Mammary epithelial cell (primary cell): Measurements from ENCODE around the gene TP53TG5.

ENCODE experiments used
- EZH2 ChIP-seq: IDR thresholded peaks from 2 replicates; pipeline ENCODE4 v1.6.1; 2012; ENCODE audit warnings: low read length, inconsistent platforms, borderline replicate concordance
- TF ChIP-seq, protein P1 (sequence below), 2 donors: IDR thresholded peaks in 1 of 2; conservative IDR thresholded peaks in 1 of 2; 2 replicates each; pipeline ENCODE4 v1.5.1; 2011 to 2012; ENCODE audit warnings: inconsistent platforms in 2 of 2, low read length in 2 of 2, mild to moderate bottlenecking in 2 of 2, control low read depth in 1 of 2, low read depth in 1 of 2; ENCODE audit not compliant: insufficient read depth in 1 of 2; ENCODE audit errors: extremely low read depth in 1 of 2

DNA sequence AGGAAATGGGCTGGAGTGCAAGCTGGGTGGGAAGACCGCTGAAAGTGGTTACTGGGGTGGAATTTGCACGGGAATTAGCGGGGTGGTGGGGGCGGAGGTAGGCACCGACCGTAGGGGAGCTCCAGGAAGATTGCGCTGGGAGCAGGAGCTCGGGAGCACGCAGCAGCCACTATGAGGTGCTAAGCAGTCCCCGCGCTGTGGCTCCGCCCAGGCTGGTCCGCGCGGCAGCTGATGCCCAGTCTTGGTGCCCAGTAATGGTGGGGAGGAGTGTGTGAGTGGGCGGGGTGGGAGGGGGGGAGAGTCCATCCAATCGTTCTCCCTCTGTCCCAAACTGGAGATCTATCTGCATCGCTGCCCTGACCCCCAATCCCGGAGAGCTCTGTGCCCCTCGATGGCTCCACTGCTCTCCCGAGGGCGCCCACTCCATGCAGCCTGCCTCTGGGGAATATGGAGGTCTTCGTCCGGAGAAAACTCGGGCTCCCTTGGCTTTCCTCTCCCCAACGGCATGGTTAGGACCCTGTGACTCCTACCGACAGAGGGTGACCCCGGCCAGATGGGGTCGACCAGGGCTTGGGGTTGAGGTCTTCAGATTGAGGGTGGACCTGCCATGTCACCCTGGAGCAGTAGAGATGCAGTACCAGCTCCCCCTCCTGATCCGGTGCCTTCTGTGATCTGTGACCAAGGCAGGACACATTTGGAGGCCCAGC, 5.3 kb downstream of the TP53TG5 start:
- TF ChIP-seq, protein P1, sequence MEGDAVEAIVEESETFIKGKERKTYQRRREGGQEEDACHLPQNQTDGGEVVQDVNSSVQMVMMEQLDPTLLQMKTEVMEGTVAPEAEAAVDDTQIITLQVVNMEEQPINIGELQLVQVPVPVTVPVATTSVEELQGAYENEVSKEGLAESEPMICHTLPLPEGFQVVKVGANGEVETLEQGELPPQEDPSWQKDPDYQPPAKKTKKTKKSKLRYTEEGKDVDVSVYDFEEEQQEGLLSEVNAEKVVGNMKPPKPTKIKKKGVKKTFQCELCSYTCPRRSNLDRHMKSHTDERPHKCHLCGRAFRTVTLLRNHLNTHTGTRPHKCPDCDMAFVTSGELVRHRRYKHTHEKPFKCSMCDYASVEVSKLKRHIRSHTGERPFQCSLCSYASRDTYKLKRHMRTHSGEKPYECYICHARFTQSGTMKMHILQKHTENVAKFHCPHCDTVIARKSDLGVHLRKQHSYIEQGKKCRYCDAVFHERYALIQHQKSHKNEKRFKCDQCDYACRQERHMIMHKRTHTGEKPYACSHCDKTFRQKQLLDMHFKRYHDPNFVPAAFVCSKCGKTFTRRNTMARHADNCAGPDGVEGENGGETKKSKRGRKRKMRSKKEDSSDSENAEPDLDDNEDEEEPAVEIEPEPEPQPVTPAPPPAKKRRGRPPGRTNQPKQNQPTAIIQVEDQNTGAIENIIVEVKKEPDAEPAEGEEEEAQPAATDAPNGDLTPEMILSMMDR (conservative IDR thresholded peaks at IDR 0.05 in 1 of 2, IDR thresholded peaks at IDR 0.05 in 1 of 2; ENCODE audit: extremely low read depth in 1 of 2, insufficient read depth in 1 of 2, low read depth in 1 of 2, low read length in 2 of 2), result no peak
- TF ChIP-seq EZH2, result no peak
